Measurements from ENCODE around the gene TMEM116.

DNA sequence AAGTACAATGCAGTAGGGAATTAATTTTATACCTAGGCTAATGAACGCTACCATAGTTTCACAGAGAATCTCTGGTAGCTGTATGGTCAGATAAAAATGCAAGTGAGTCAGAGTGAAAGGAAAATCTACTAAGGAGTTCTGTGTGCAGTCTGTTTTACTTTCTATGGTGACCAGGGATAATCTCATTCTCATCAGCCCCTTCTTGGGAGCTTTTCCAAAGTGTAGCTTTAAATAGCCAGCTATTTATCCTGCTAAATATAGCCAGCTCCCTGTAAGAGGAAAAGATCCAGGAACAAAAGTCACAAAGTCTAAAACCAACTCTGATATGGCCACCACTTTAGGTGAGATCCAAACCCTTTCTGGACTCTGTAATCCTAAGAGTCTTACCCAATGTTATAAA, 75.5 kb downstream of the TMEM116 start:
- TF ChIP-seq POLR2A (IDR thresholded peaks at IDR 0.05): no peak
- TF ChIP-seq, protein P1, sequence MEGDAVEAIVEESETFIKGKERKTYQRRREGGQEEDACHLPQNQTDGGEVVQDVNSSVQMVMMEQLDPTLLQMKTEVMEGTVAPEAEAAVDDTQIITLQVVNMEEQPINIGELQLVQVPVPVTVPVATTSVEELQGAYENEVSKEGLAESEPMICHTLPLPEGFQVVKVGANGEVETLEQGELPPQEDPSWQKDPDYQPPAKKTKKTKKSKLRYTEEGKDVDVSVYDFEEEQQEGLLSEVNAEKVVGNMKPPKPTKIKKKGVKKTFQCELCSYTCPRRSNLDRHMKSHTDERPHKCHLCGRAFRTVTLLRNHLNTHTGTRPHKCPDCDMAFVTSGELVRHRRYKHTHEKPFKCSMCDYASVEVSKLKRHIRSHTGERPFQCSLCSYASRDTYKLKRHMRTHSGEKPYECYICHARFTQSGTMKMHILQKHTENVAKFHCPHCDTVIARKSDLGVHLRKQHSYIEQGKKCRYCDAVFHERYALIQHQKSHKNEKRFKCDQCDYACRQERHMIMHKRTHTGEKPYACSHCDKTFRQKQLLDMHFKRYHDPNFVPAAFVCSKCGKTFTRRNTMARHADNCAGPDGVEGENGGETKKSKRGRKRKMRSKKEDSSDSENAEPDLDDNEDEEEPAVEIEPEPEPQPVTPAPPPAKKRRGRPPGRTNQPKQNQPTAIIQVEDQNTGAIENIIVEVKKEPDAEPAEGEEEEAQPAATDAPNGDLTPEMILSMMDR (IDR thresholded peaks at IDR 0.05): no peak
